BE2C (cell line): ENCODE measurements around the gene B3GLCT.
"Not testable (repeated sequence)": the region's sequence is repeated elsewhere in the genome, so short reads cannot be mapped to it uniquely, and the experiment has no call there.

Source experiments
- DNase-seq: peaks from one replicate; pipeline ENCODE4 v3.0.0-alpha.2; 2020
- H3K27me3 ChIP-seq: fragments of 250-450 bp; sonication (Bioruptor Pico); 2 replicates; pipeline ENCODE4 v1.5.1; 2020; ENCODE audit warnings: mild to moderate bottlenecking
- H3K36me3 ChIP-seq: fragments of 250-450 bp; sonication (Bioruptor Pico); 2 replicates; pipeline ENCODE4 v1.5.1; 2020; ENCODE audit warnings: mild to moderate bottlenecking
- H3K4me1 ChIP-seq: fragments of 250-450 bp; sonication (Bioruptor Pico); 2 replicates; pipeline ENCODE4 v1.5.1; 2020
- H3K4me3 ChIP-seq: 2 replicates; pipeline ENCODE4 v1.5.1; 2011; ENCODE audit warnings: low read depth, low read length
- H3K9me3 ChIP-seq: fragments of 250-450 bp; sonication (Bioruptor Pico); 2 replicates; pipeline ENCODE4 v1.5.1; 2020
- CTCF ChIP-seq: IDR thresholded peaks from 2 replicates; pipeline ENCODE4 v1.5.1; 2012; ENCODE audit warnings: mild to moderate bottlenecking, low read depth, low read length

Gene B3GLCT

GRCh38 chr13:31328549-31329235, 128.9 kb downstream of the B3GLCT start:
- no peak for TF ChIP-seq CTCF
- no peaks in the 10 kb centered on the region for H3K27me3 ChIP-seq
- DNase-seq = no peak
- no peaks in the 10 kb centered on the region for H3K36me3 ChIP-seq
- no peaks in the 10 kb centered on the region for H3K4me1 ChIP-seq
- H3K9me3 ChIP-seq = no peaks in the 10 kb centered on the region
- H3K4me3 ChIP-seq = no peak overlapping the region

GRCh38 chr13:31330236-31330635, 130.5 kb downstream of the B3GLCT start:
- H3K36me3 ChIP-seq = no peaks in the 10 kb centered on the region
- TF ChIP-seq CTCF = no peak
- no peaks in the 10 kb centered on the region for H3K4me1 ChIP-seq
- H3K9me3 ChIP-seq = no peaks in the 10 kb centered on the region
- no peaks in the 10 kb centered on the region for H3K27me3 ChIP-seq
- no peak for DNase-seq
- H3K4me3 ChIP-seq = no peak overlapping the region

GRCh38 chr13:31331068-31331467, 131.3 kb downstream of the B3GLCT start:
- no peak for TF ChIP-seq CTCF
- DNase-seq = no peak
- Histone ChIP-seq H3K4me1 (no peaks in the 10 kb centered on the region), H3K36me3 (no peaks in the 10 kb centered on the region), H3K9me3 (no peaks in the 10 kb centered on the region), H3K4me3 (no peak overlapping the region), H3K27me3 (no peaks in the 10 kb centered on the region)

GRCh38 chr13:31334547-31334946, 134.8 kb downstream of the B3GLCT start:
- TF ChIP-seq CTCF = no peak
- Histone ChIP-seq H3K9me3 (no peaks in the 10 kb centered on the region), H3K36me3 (no peaks in the 10 kb centered on the region), H3K4me3 (no peak overlapping the region), H3K4me1 (no peaks in the 10 kb centered on the region), H3K27me3 (no peaks in the 10 kb centered on the region)
- no peak for DNase-seq

DNA sequence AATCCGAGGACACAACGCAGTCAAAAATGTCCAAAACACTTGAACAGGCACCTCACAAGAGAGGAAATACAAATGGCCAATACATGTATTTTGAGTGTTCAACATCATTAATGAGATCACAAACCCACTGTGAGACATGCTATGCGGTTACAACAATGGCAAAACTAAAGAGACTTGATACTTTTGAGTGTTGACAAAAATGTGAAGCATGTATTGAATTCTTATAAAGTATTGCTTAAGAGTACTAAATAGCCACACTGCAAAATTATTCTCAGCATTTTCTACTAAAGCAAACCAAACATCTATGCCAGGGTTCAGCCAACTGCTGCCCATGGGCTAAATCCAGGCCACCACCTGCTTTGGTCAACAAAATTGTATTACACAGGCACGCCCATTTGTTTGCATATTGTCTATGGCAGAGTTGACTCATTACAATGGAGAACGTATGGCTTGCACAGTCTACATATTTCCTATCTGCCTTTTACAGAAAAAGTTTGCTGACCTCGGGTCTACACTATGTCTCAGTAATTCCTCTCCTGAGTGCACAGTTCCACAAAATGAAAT, 135.3 kb downstream of the B3GLCT start:
- Histone ChIP-seq H3K27me3 (no peaks in the 10 kb centered on the region), H3K36me3 (no peaks in the 10 kb centered on the region), H3K4me1 (no peaks in the 10 kb centered on the region), H3K4me3 (no peak overlapping the region), H3K9me3 (no peaks in the 10 kb centered on the region)
- no peak for DNase-seq
- no peak for TF ChIP-seq CTCF

- not testable (repeated sequence) for H3K9me3 ChIP-seq, H3K4me1 ChIP-seq, H3K4me3 ChIP-seq, DNase-seq, H3K36me3 ChIP-seq, H3K27me3 ChIP-seq
Observed at GRCh38 chr13:31339616-31340015, 139.8 kb downstream of the B3GLCT start.

GRCh38 chr13:31340848-31341247, 141.1 kb downstream of the B3GLCT start:
- H3K4me3 ChIP-seq, H3K9me3 ChIP-seq, H3K4me1 ChIP-seq, H3K27me3 ChIP-seq, H3K36me3 ChIP-seq, DNase-seq: not testable (repeated sequence)
